Keratinocyte (primary cell): ENCODE data around the gene NEXN. TPM values are rescaled to one million over a fixed set of nuclear protein-coding genes. Genes with fewer than 3 reads are reported as not detected.

Experiments
- DNase-seq: peaks from one replicate; pipeline ENCODE4 v3.0.0-alpha.2; 2011; ENCODE audit warnings: low read depth, missing footprints, low spot score
- FAIRE-seq: peaks from 2 replicates; lab custom pipeline; 2011; peaks lifted over from hg19 to GRCh38; lab: Jason Lieb, UNC
- H2AFZ ChIP-seq: 2 replicates; pipeline ENCODE4 v1.6.0; 2012; ENCODE audit warnings: low read length, control low read depth, inconsistent platforms; ENCODE audit not compliant: control insufficient read depth
- H3K27ac ChIP-seq: 2 replicates; pipeline ENCODE4 v1.5.1; 2011; ENCODE audit warnings: low read length; ENCODE audit not compliant: control insufficient read depth, insufficient read depth
- H3K27me3 ChIP-seq: 3 replicates; pipeline ENCODE4 v1.6.0; 2011; ENCODE audit warnings: low read length; ENCODE audit not compliant: control insufficient read depth, insufficient read depth; ENCODE audit errors: extremely low read depth
- H3K36me3 ChIP-seq, 2 experiments: 2 replicates in 1 of 2; 3 replicates in 1 of 2; pipeline ENCODE4 v1.5.1; 2011; ENCODE audit warnings: low read length in 2 of 2, mild to moderate bottlenecking in 1 of 2; ENCODE audit not compliant: control insufficient read depth in 2 of 2, insufficient read depth in 2 of 2; ENCODE audit errors: extremely low read depth in 1 of 2
- H3K4me1 ChIP-seq: 3 replicates; pipeline ENCODE4 v1.5.1; 2011; ENCODE audit warnings: low read length; ENCODE audit not compliant: control insufficient read depth, insufficient read depth; ENCODE audit errors: extremely low read depth
- H3K4me2 ChIP-seq: 3 replicates; pipeline ENCODE4 v1.6.0; 2011; ENCODE audit warnings: low read depth, low read length; ENCODE audit not compliant: control insufficient read depth, insufficient read depth; ENCODE audit errors: extremely low read depth
- H3K4me3 ChIP-seq, 3 experiments: fragments of 200-600 bp in 1 of 3; sonication (generic) in 1 of 3; 2 replicates in 2 of 3; 3 replicates in 1 of 3; pipeline ENCODE4 v1.5.1; 2011 to 2016; ENCODE audit warnings: low read length in 3 of 3, mild to moderate bottlenecking in 3 of 3, control low read depth in 2 of 3, inconsistent platforms in 1 of 3, low read depth in 1 of 3, mixed read lengths in 1 of 3, mixed run types in 1 of 3, moderate library complexity in 1 of 3; ENCODE audit not compliant: control insufficient read depth in 2 of 3, insufficient read depth in 2 of 3; ENCODE audit errors: extremely low read depth in 1 of 3
- H3K79me2 ChIP-seq: 2 replicates; pipeline ENCODE4 v1.6.0; 2012; ENCODE audit warnings: low read length; ENCODE audit not compliant: control insufficient read depth, insufficient read depth
- H3K9ac ChIP-seq: 3 replicates; pipeline ENCODE4 v1.6.0; 2011; ENCODE audit warnings: low read length; ENCODE audit not compliant: control insufficient read depth, insufficient read depth; ENCODE audit errors: extremely low read depth
- H3K9me1 ChIP-seq: 3 replicates; pipeline ENCODE4 v1.6.0; 2011; ENCODE audit warnings: low read length; ENCODE audit not compliant: control insufficient read depth, insufficient read depth; ENCODE audit errors: extremely low read depth
- H3K9me3 ChIP-seq: 2 replicates; pipeline ENCODE4 v1.5.1; 2012; ENCODE audit warnings: low read depth, low read length; ENCODE audit not compliant: control insufficient read depth
- H4K20me1 ChIP-seq: 3 replicates; pipeline ENCODE4 v1.6.0; 2011; ENCODE audit warnings: low read length; ENCODE audit not compliant: control insufficient read depth, insufficient read depth; ENCODE audit errors: extremely low read depth
- EZH2 ChIP-seq: IDR thresholded peaks from one replicate; pipeline ENCODE4 v1.6.1; 2012; ENCODE audit warnings: inconsistent platforms, mild to moderate bottlenecking, low read length, moderate library complexity
- dilution Hi-C: fragments of 300-500 bp; cut with MboI; formaldehyde crosslinking; loops from one replicate; pipeline ENCODE4 v1.7.0; 2020; ENCODE audit warnings: low sequenced_read_pairs; ENCODE audit not compliant: extremely low pct_ligation_motif_present
- polyA plus RNA-seq, 5 experiments: library from polyadenylated mRNA; depleted of rRNA in 3 of 5; stranded (reverse) in 3 of 5; stranded (forward) in 1 of 5; unstranded in 1 of 5; fragments of >200 nt; gene quantifications; 1 replicate in 1 of 5; 2 replicates in 3 of 5; 3 replicates in 1 of 5; pipeline versions ENCODE4 v1.2.1 to v1.2.3, GENCODE V29; 2011 to 2012; ENCODE audit warnings: missing spikeins in 2 of 5, low read depth in 1 of 5, low replicate concordance in 1 of 5
- TF ChIP-seq, protein P1 (sequence below), 3 experiments: IDR thresholded peaks in 1 of 3; conservative IDR thresholded peaks in 1 of 3; optimal IDR thresholded peaks in 1 of 3; 2 replicates in 2 of 3; 3 replicates in 1 of 3; pipeline versions ENCODE3 to v1.5.1; 2011; ENCODE audit warnings: low read length in 3 of 3, mild to moderate bottlenecking in 3 of 3, moderate library complexity in 2 of 3, control low read depth in 1 of 3, inconsistent platforms in 1 of 3; ENCODE audit not compliant: insufficient read depth in 2 of 3; ENCODE audit errors: extremely low read depth in 1 of 3

NEXN gene
- polyA plus RNA-seq, 1 donor (not counting 4 experiments of a cell fraction or from before 2014, with no cell fraction given), result 2.3 TPM

DNA sequence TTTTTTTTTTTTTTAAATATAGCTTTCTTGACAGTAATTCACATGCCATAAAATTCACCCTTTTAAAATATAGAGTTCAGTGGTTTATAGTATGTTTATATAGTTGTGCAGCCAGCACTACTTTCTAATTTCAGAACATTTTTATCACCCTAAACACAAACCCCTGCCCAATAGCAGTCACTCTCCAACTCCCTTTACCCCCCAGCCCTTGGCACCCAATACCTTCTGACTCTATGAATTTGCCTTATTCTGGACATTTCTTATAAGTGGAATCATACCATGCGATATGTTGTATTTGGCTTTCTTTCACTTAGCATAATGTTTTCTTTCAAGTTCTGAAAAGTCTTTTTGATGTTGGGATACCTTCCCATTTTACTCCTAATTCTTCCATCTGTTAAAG, 42.5 kb upstream of the NEXN start:
- H3K27me3 ChIP-seq, result no peaks in the 10 kb centered on the region
- H3K27ac ChIP-seq, result no peak overlapping the region
- dilution Hi-C loops, result no loop called here
- no peaks in the 10 kb centered on the region for H3K9me1 ChIP-seq
- H3K79me2 ChIP-seq, result no peaks in the 10 kb centered on the region
- no peaks in the 10 kb centered on the region for H3K36me3 ChIP-seq
- DNase-seq (no peak), FAIRE-seq (no peak)
- no peak overlapping the region for H3K4me3 ChIP-seq
- no peak for TF ChIP-seq EZH2
- TF ChIP-seq, protein P1, sequence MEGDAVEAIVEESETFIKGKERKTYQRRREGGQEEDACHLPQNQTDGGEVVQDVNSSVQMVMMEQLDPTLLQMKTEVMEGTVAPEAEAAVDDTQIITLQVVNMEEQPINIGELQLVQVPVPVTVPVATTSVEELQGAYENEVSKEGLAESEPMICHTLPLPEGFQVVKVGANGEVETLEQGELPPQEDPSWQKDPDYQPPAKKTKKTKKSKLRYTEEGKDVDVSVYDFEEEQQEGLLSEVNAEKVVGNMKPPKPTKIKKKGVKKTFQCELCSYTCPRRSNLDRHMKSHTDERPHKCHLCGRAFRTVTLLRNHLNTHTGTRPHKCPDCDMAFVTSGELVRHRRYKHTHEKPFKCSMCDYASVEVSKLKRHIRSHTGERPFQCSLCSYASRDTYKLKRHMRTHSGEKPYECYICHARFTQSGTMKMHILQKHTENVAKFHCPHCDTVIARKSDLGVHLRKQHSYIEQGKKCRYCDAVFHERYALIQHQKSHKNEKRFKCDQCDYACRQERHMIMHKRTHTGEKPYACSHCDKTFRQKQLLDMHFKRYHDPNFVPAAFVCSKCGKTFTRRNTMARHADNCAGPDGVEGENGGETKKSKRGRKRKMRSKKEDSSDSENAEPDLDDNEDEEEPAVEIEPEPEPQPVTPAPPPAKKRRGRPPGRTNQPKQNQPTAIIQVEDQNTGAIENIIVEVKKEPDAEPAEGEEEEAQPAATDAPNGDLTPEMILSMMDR (optimal IDR thresholded peaks at IDR 0.05 in 1 of 3, IDR thresholded peaks at IDR 0.05 in 1 of 3, conservative IDR thresholded peaks at IDR 0.05 in 1 of 3; ENCODE audit: extremely low read depth in 1 of 3, insufficient read depth in 2 of 3, low read length in 3 of 3), result no peak
- no peaks in the 10 kb centered on the region for H3K4me1 ChIP-seq
- H3K9ac ChIP-seq, result no peak overlapping the region
- H2AFZ ChIP-seq, result no peak overlapping the region
- H3K9me3 ChIP-seq, result no peaks in the 10 kb centered on the region
- no peaks in the 10 kb centered on the region for H4K20me1 ChIP-seq
- H3K4me2 ChIP-seq, result no peak overlapping the region

DNA sequence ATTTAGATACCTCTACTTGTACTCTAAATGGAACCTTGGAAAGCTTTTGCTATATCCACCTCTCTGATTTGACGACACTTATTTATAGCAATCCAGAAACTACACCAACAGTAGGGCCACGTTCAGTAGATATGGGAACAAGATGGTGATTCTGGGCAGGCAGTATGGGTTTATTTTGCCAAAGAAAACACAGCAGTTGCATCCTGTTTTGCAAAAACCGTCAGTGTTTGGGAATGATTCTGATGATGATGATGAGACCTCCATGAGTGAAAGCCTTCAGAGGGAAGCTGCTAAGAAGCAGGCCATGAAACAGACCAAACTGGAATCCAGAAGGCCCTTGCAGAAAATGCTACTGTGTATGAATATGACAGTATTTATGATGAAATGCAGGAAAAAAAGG, 41.5 kb upstream of the NEXN start:
- H3K9me1 ChIP-seq, result no peaks in the 10 kb centered on the region
- H3K9ac ChIP-seq, result no peak overlapping the region
- H3K9me3 ChIP-seq, result no peaks in the 10 kb centered on the region
- FAIRE-seq (no peak), DNase-seq (no peak)
- TF ChIP-seq, protein P1 (optimal IDR thresholded peaks at IDR 0.05 in 1 of 3, IDR thresholded peaks at IDR 0.05 in 1 of 3, conservative IDR thresholded peaks at IDR 0.05 in 1 of 3; ENCODE audit: extremely low read depth in 1 of 3, insufficient read depth in 2 of 3, low read length in 3 of 3), result no peak
- TF ChIP-seq EZH2, result no peak
- no peak overlapping the region for H3K27ac ChIP-seq
- no peaks in the 10 kb centered on the region for H3K4me1 ChIP-seq
- H3K79me2 ChIP-seq, result no peaks in the 10 kb centered on the region
- no peak overlapping the region for H3K4me3 ChIP-seq
- H3K27me3 ChIP-seq, result no peaks in the 10 kb centered on the region
- dilution Hi-C loops, result no loop called here
- H4K20me1 ChIP-seq, result no peaks in the 10 kb centered on the region
- no peak overlapping the region for H2AFZ ChIP-seq
- H3K4me2 ChIP-seq, result no peak overlapping the region
- no peaks in the 10 kb centered on the region for H3K36me3 ChIP-seq
